ENCODE measurements around the gene IL2RG. TPM values are rescaled to one million over a fixed set of nuclear protein-coding genes. Genes with fewer than 3 reads are reported as not detected.

Gene IL2RG
- polyA plus RNA-seq, 1 donor (not counting 4 experiments of a cell fraction or from before 2014, with no cell fraction given): 0.12 TPM

- no peak overlapping the region for H3K9ac ChIP-seq (ENCODE audit: control insufficient read depth, extremely low read depth, insufficient read depth, low read length)
- no peaks in the 10 kb centered on the region for H3K4me1 ChIP-seq (ENCODE audit: control insufficient read depth, extremely low read depth, insufficient read depth, low read length)
- no peak for FAIRE-seq
- H2AFZ ChIP-seq (ENCODE audit: control insufficient read depth, low read length): no peak overlapping the region
- no peaks in the 10 kb centered on the region for H4K20me1 ChIP-seq (ENCODE audit: control insufficient read depth, extremely low read depth, insufficient read depth, low read length)
- dilution Hi-C loops (cut with MboI; ENCODE audit: extremely low pct_ligation_motif_present, low sequenced_read_pairs): no loop called here
- no peaks in the 10 kb centered on the region for H3K36me3 ChIP-seq (ENCODE audit: control insufficient read depth in 2 of 2, extremely low read depth in 1 of 2, insufficient read depth in 2 of 2, low read length in 2 of 2)
- no peak overlapping the region for H3K4me3 ChIP-seq (ENCODE audit: control insufficient read depth in 2 of 3, extremely low read depth in 1 of 3, insufficient read depth in 2 of 3, low read depth in 1 of 3, low read length in 3 of 3)
- H3K4me2 ChIP-seq (ENCODE audit: control insufficient read depth, extremely low read depth, insufficient read depth, low read depth, low read length): no peak overlapping the region
- H3K9me3 ChIP-seq (ENCODE audit: control insufficient read depth, low read depth, low read length): no peaks in the 10 kb centered on the region
- DNase-seq (ENCODE audit: low read depth, low spot score): no peak
- H3K27me3 ChIP-seq (ENCODE audit: control insufficient read depth, extremely low read depth, insufficient read depth, low read length): no peaks in the 10 kb centered on the region
- no peaks in the 10 kb centered on the region for H3K9me1 ChIP-seq (ENCODE audit: control insufficient read depth, extremely low read depth, insufficient read depth, low read length)
- H3K27ac ChIP-seq (ENCODE audit: control insufficient read depth, insufficient read depth, low read length): no peak overlapping the region
- H3K79me2 ChIP-seq (ENCODE audit: control insufficient read depth, insufficient read depth, low read length): no peaks in the 10 kb centered on the region
- TF ChIP-seq CTCF (optimal IDR thresholded peaks at IDR 0.05 in 1 of 3, IDR thresholded peaks at IDR 0.05 in 1 of 3, conservative IDR thresholded peaks at IDR 0.05 in 1 of 3; ENCODE audit: extremely low read depth in 1 of 3, insufficient read depth in 2 of 3, low read length in 3 of 3): no peak
- no peak for TF ChIP-seq EZH2 (IDR thresholded peaks at IDR 0.05; ENCODE audit: low read length)
Measured at GRCh38 chrX:71107762-71108360, 3.5 kb downstream of the IL2RG start.

DNA sequence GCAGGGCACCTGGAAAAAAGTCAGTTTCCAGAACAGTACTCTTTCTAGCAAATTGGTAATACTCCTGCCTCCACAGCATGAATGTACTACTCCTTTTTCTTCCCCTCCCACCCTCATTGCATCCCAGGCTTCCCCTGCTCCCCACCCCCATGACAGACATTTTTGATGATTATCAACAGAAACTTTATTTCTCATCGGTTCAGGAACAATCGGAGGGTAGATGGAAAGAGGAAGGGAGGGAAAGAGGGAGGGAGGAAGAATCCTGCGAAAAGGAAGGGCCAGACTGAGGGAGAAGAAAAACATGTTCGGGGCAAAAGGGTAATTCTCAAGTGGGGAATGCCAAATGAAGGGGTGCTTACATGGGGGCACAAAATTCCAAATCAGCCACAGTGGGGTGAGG, 4.1 kb downstream of the IL2RG start:
- no peak overlapping the region for H3K4me2 ChIP-seq (ENCODE audit: control insufficient read depth, extremely low read depth, insufficient read depth, low read depth, low read length)
- H3K27me3 ChIP-seq (ENCODE audit: control insufficient read depth, extremely low read depth, insufficient read depth, low read length): no peaks in the 10 kb centered on the region
- dilution Hi-C loops (cut with MboI; ENCODE audit: extremely low pct_ligation_motif_present, low sequenced_read_pairs): no loop called here
- no peaks in the 10 kb centered on the region for H3K9me1 ChIP-seq (ENCODE audit: control insufficient read depth, extremely low read depth, insufficient read depth, low read length)
- no peaks in the 10 kb centered on the region for H3K79me2 ChIP-seq (ENCODE audit: control insufficient read depth, insufficient read depth, low read length)
- TF ChIP-seq EZH2 (IDR thresholded peaks at IDR 0.05; ENCODE audit: low read length): no peak
- TF ChIP-seq CTCF (optimal IDR thresholded peaks at IDR 0.05 in 1 of 3, IDR thresholded peaks at IDR 0.05 in 1 of 3, conservative IDR thresholded peaks at IDR 0.05 in 1 of 3; ENCODE audit: extremely low read depth in 1 of 3, insufficient read depth in 2 of 3, low read length in 3 of 3): no peak
- FAIRE-seq: no peak
- no peaks in the 10 kb centered on the region for H3K36me3 ChIP-seq (ENCODE audit: control insufficient read depth in 2 of 2, extremely low read depth in 1 of 2, insufficient read depth in 2 of 2, low read length in 2 of 2)
- no peak overlapping the region for H2AFZ ChIP-seq (ENCODE audit: control insufficient read depth, low read length)
- DNase-seq (ENCODE audit: low read depth, low spot score): no peak
- no peaks in the 10 kb centered on the region for H3K9me3 ChIP-seq (ENCODE audit: control insufficient read depth, low read depth, low read length)
- H3K27ac ChIP-seq (ENCODE audit: control insufficient read depth, insufficient read depth, low read length): no peak overlapping the region
- no peak overlapping the region for H3K9ac ChIP-seq (ENCODE audit: control insufficient read depth, extremely low read depth, insufficient read depth, low read length)
- no peaks in the 10 kb centered on the region for H4K20me1 ChIP-seq (ENCODE audit: control insufficient read depth, extremely low read depth, insufficient read depth, low read length)
- H3K4me1 ChIP-seq (ENCODE audit: control insufficient read depth, extremely low read depth, insufficient read depth, low read length): no peaks in the 10 kb centered on the region
- H3K4me3 ChIP-seq (ENCODE audit: control insufficient read depth in 2 of 3, extremely low read depth in 1 of 3, insufficient read depth in 2 of 3, low read depth in 1 of 3, low read length in 3 of 3): no peak overlapping the region

Measured in keratinocyte (primary cell).